Body of pancreas (tissue), 4 donors: Measurements from ENCODE around the gene ZNF80. TPM values are rescaled to one million over a fixed set of nuclear protein-coding genes. Genes with fewer than 3 reads are reported as not detected.

ENCODE experiments used
- ATAC-seq: fragments of 150-250 bp; one replicate; pipeline ENCODE4 v1.9.1; 2016
- DNase-seq, 4 donors: peaks; one replicate each; pipeline ENCODE4 v3.0.0-alpha.2; 2019
- H3K27ac ChIP-seq, 4 donors: fragments of 200-600 bp; sonication (generic); 1 replicate in 3 of 4; 2 replicates in 1 of 4; pipeline versions ENCODE4 v1.5.1 to v1.6.1; 2016 to 2019; ENCODE audit warnings: mild to moderate bottlenecking in 1 of 4, mixed read lengths in 1 of 4, moderate library complexity in 1 of 4
- H3K27me3 ChIP-seq, 2 donors: fragments of 200-600 bp; sonication (generic); one replicate each; pipeline ENCODE4 v1.6.0; 2016; ENCODE audit warnings: mild to moderate bottlenecking in 1 of 2
- H3K36me3 ChIP-seq, 2 donors: fragments of 200-600 bp; sonication (generic); replicated peaks in 1 of 2; 2 replicates each; pipeline ENCODE4 v1.5.1; 2016; ENCODE audit warnings: low read depth in 2 of 2; ENCODE audit not compliant: insufficient read depth in 1 of 2
- H3K4me1 ChIP-seq: fragments of 200-600 bp; sonication (generic); one replicate; pipeline ENCODE4 v1.6.0; 2016
- H3K4me3 ChIP-seq, 2 donors: fragments of 200-600 bp; sonication (generic); 1 replicate in 1 of 2; 2 replicates in 1 of 2; pipeline ENCODE4 v1.5.1; 2016 to 2019
- H3K9me3 ChIP-seq, 3 donors: fragments of 200-600 bp; sonication (generic); 1 replicate in 2 of 3; 2 replicates in 1 of 3; pipeline ENCODE4 v1.5.1; 2016
- CTCF ChIP-seq, 7 experiments: fragments of 450-650 bp in 4 of 7; fragments of 200-600 bp in 3 of 7; sonication (generic) in 3 of 7; IDR thresholded peaks; one replicate each; pipeline ENCODE4 v1.5.1; 2016 to 2019; ENCODE audit warnings: antibody characterized with exemption in 7 of 7
- POLR2A ChIP-seq, 3 donors: fragments of 450-650 bp; IDR thresholded peaks; one replicate each; pipeline ENCODE4 v1.6.1; 2016; ENCODE audit warnings: antibody characterized with exemption in 3 of 3, mild to moderate bottlenecking in 2 of 3
- WGBS, 2 donors: methylation state at CpG; one replicate each; pipeline ENCODE4 v1.1.5; 2017; 5-methylcytosine and 5-hydroxymethylcytosine counted together
- intact Hi-C: fragments of 100-400 bp; cut with DNase I; formaldehyde crosslinking; loops from one replicate; pipeline ENCODE4 v1.15.1; 2023
- total RNA-seq, 2 donors: library from RNA; depleted of rRNA; stranded (reverse); fragments of >200 nt; gene quantifications; one replicate each; pipeline ENCODE4 v1.1.0, GENCODE V29; 2016

Gene ZNF80
- total RNA-seq, 2 donors from 2014 or later, result not detected

GRCh38 chr3:114221881-114222264 lies 15.5 kb downstream of the ZNF80 start:
- no peak for DNase-seq
- intact Hi-C loops, result no loop called here
- Histone ChIP-seq H3K27me3 (no peaks in the 10 kb centered on the region), H3K4me3 (no peak overlapping the region), H3K4me1 (no peaks in the 10 kb centered on the region), H3K9me3 (no peaks in the 10 kb centered on the region), H3K36me3 (no peaks in the 10 kb centered on the region), H3K27ac (no peak overlapping the region)
- ATAC-seq, result no peak
- 59 to 73% methylated on average over 1 of the region's 1 CpG for WGBS, 2 donors
- no peak for TF ChIP-seq POLR2A (IDR thresholded peaks at IDR 0.05)
- no peak for TF ChIP-seq CTCF (IDR thresholded peaks at IDR 0.05)

GRCh38 chr3:114221165-114221880 lies 16.1 kb downstream of the ZNF80 start:
- H3K27ac ChIP-seq, result no peak overlapping the region
- H3K4me1 ChIP-seq, result no peaks in the 10 kb centered on the region
- H3K4me3 ChIP-seq, result no peak overlapping the region
- no peaks in the 10 kb centered on the region for H3K27me3 ChIP-seq
- no peak for ATAC-seq
- no peaks in the 10 kb centered on the region for H3K9me3 ChIP-seq
- intact Hi-C loops, result no loop called here
- DNase-seq, result no peak
- no peak for TF ChIP-seq CTCF (IDR thresholded peaks at IDR 0.05)
- no peak for TF ChIP-seq POLR2A (IDR thresholded peaks at IDR 0.05)
- H3K36me3 ChIP-seq, result no peaks in the 10 kb centered on the region
- 74 to 82% methylated on average over 9 of the region's 9 CpGs for WGBS, 2 donors

- 60 to 66% methylated on average over 2 of the region's 2 CpGs for WGBS, 2 donors
- intact Hi-C loops, result no loop called here
- ATAC-seq (no peak), DNase-seq (no peak)
- Histone ChIP-seq H3K36me3 (no peaks in the 10 kb centered on the region), H3K27me3 (no peaks in the 10 kb centered on the region), H3K4me1 (no peaks in the 10 kb centered on the region), H3K9me3 (no peaks in the 10 kb centered on the region), H3K4me3 (no peak overlapping the region), H3K27ac (no peak overlapping the region)
- TF ChIP-seq POLR2A (IDR thresholded peaks at IDR 0.05) (no peak), CTCF (IDR thresholded peaks at IDR 0.05) (no peak)
Measured at GRCh38 chr3:114219741-114220140, 17.6 kb downstream of the ZNF80 start.

GRCh38 chr3:114218578-114219185 lies 18.7 kb downstream of the ZNF80 start:
- 68 to 76% methylated on average over 12 of the region's 12 CpGs for WGBS, 2 donors
- H3K27ac ChIP-seq, result no peak overlapping the region
- no peaks in the 10 kb centered on the region for H3K27me3 ChIP-seq
- no peak overlapping the region for H3K4me3 ChIP-seq
- DNase-seq (no peak), ATAC-seq (no peak)
- TF ChIP-seq CTCF (IDR thresholded peaks at IDR 0.05) (no peak), POLR2A (IDR thresholded peaks at IDR 0.05) (no peak)
- no peaks in the 10 kb centered on the region for H3K4me1 ChIP-seq
- H3K9me3 ChIP-seq, result no peaks in the 10 kb centered on the region
- H3K36me3 ChIP-seq, result no peaks in the 10 kb centered on the region
- intact Hi-C loops, result no loop called here

GRCh38 chr3:114218006-114218405 lies 19.4 kb downstream of the ZNF80 start:
- no peaks in the 10 kb centered on the region for H3K36me3 ChIP-seq
- intact Hi-C loops, result no loop called here
- TF ChIP-seq POLR2A (IDR thresholded peaks at IDR 0.05) (no peak), CTCF (IDR thresholded peaks at IDR 0.05) (no peak)
- H3K27me3 ChIP-seq, result no peaks in the 10 kb centered on the region
- H3K9me3 ChIP-seq, result no peaks in the 10 kb centered on the region
- no peak overlapping the region for H3K27ac ChIP-seq
- ATAC-seq (no peak), DNase-seq (no peak)
- 78 to 86% methylated on average over 3 of the region's 3 CpGs for WGBS, 2 donors
- H3K4me1 ChIP-seq, result no peaks in the 10 kb centered on the region
- H3K4me3 ChIP-seq, result no peak overlapping the region
